ENCODE results near the gene SNRPD3.

- TF ChIP-seq POLR2AphosphoS5 (IDR thresholded peaks at IDR 0.05; ENCODE audit: low read depth, low read length) (no peak), TAF1 (IDR thresholded peaks at IDR 0.05; ENCODE audit: borderline replicate concordance, insufficient read depth, low read length) (no peak)
Observed at GRCh38 chr22:24532075-24532474, 23.7 kb upstream of the SNRPD3 start.
